DMS 273 (cell line): ENCODE results near the gene PKDREJ.

ENCODE experiments used
- DNase-seq: peaks from one replicate; lab custom pipeline; 2025; ENCODE audit not compliant: unreplicated experiment; lab: John Stamatoyannopoulos, UW

Gene PKDREJ

DNA sequence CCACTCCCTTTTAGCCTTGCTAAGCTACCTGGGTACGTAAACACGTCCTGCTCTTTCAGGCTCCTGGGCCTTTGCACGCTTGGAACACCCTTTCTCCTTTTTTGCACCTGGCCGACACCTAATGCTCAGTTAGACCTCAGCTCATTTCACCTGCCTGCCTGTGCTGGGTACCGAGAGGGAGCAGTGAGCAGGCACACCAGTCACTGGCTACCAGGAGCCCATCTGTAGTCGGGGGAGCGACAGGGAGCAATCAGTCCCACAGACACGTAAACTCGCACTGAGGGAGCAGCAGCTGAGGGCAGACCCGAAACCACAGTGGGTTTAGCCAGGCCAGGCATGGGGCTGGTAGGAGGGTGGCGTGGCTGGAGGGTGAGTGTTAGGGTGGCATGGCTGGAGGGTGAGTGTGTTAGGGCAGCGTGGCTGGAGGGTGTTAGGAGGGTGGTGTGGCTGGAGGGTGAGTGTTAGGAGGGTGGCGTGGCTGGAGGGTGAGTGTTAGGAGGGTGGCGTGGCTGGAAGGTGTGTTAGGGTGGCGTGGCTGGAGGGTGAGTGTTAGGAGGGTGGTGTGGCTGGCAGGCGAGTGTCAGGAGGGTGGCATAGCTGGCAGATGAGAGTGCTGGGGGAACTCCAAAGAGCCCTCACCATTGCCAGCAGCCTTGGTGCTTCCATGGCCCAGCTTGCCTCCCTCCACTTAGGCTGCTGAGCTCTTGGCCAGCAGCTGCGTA lies 27.1 kb upstream of the PKDREJ start:
- DNase-seq, result no peak

- no peak for DNase-seq
Observed at GRCh38 chr22:46289244-46289891, 26.2 kb upstream of the PKDREJ start.

- no peak for DNase-seq
Observed at GRCh38 chr22:46288846-46289243, 25.7 kb upstream of the PKDREJ start.

DNA sequence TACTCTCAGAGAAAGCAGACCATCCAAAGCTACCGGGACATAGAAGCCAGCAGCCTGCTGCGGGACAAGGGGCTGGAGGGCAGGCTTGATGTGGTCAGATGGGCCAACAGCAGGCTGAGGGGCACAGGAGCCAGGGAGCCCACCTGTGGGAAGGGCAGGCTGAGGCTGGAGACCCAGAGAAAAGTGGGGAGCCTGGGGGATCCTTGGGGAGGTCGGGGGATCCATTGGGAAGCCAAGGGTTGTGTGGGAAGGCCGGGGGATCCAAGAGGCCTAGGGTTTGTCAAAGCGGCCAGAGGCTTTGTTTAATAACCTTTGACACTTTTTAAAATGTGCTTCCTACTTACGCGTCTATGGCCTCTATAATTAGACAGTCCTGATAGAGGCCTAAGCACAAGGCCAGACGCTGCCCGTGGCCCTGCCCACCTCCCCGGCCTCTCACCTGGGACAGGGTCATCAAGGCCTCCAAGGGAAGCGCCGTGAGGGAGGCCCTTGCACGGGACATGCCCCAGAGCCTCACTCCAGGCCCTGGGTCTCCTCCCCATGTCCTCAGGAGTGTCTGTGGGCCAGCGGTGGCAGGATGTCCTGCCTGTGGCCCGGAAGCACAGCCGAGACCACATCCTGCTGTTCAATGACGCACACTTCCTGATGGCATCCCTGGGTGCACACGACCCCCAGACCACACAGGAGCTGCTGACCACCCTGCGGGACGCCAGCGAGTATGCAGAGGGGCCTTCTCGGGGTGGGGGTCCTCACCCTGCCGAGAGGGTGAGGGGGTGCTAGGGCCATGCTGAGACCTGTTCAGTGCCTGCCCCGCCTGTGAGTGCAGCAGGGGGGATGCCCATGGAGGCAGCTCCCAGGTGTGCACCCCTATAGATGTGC lies 25.0 kb upstream of the PKDREJ start:
- DNase-seq, result no peak

- no peak for DNase-seq
Observed at GRCh38 chr22:46286941-46287872, 24.1 kb upstream of the PKDREJ start.

- DNase-seq, result no peak
Observed at GRCh38 chr22:46286006-46286405, 22.9 kb upstream of the PKDREJ start.

DNA sequence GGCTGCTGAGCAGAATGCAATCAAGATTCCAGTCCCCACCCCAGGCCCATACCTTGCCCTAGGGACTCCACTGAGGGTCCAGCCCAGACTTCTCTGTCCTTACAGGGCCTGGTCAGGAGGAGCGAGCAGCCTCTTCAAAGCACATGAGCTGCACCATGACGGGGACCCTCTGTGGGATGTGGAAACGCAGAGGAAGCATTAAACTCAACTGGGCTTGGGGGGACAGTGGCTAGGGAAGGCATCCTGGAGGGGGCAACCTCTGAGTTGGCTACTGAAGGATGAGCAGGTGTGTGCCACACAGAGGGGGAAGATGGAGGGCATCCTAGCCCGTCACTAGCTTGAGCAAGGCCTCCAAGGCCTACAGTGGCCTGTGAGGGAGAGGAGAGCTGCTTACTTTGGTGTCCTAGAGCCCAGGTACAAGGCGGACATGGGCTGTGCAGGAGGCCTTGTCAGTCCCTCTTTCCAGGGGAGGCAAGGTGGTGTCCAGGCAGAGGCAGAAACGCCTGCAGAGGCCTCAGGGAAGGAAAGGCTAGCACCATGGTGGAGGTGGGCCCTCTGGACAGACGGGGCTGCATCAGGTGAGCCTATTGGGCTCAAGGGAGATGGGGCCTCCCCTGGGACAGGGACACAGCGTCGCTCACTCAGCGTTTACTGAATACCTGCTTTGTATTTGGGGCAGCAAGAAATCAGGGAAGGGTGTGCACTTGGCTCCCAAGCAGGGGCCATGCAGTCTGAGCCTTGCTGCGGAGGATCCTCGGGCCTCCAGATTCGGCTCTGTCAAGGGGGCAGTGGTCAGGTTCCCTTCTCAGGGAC lies 18.9 kb upstream of the PKDREJ start:
- no peak for DNase-seq

GRCh38 chr22:46280999-46281623 lies 18.0 kb upstream of the PKDREJ start:
- DNase-seq, result no peak

GRCh38 chr22:46280063-46280817 lies 17.1 kb upstream of the PKDREJ start:
- DNase-seq, result no peak

DNA sequence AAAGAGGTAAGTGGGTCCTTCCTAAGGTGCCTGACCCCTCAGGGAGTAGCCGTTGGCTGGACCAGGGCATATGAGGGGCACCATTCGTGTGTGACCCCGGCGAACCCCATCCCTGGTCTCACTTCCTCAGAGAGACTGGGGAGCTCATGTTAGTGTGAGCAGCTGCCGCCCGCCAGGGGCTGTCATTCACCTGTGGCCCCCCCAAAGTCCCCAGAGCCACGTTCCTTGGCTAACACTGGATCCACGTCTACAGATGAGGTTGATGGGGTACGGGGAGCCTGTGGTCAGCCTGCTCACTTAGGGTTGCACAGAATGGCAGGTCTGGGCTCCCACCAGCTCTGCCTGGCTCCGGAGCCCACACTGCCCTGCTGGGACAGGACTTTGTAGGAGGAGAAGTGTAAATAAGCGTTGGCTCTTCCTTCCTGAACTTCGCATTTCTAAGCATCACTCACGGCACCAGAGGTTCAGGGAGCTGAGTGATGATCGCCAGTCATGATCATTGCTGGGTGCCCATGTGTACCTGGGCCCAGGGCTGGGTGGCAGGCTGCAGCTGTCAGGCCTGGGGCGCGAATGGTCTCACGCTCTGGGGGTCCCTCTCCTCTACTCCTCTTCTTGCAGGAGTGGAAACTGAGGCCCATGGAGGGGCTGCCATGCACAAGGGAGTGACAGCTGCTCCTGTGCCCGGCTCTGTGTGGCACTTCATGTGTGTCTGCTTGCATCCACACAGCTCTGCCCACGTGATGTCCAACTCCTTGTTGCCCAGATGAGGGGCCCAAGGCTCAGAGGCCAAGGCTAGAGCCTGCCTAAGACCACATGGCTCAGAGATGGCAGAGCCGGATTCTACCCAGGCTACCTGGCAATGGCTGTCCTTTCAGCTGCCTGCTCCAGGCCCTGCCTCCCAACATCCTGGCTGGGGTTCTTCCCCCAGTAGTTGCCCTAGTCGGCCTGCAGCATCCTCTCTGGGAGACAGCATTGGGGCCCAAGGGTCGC lies 15.8 kb upstream of the PKDREJ start:
- DNase-seq, result no peak

GRCh38 chr22:46276563-46276962 lies 13.4 kb upstream of the PKDREJ start:
- no peak for DNase-seq

DNA sequence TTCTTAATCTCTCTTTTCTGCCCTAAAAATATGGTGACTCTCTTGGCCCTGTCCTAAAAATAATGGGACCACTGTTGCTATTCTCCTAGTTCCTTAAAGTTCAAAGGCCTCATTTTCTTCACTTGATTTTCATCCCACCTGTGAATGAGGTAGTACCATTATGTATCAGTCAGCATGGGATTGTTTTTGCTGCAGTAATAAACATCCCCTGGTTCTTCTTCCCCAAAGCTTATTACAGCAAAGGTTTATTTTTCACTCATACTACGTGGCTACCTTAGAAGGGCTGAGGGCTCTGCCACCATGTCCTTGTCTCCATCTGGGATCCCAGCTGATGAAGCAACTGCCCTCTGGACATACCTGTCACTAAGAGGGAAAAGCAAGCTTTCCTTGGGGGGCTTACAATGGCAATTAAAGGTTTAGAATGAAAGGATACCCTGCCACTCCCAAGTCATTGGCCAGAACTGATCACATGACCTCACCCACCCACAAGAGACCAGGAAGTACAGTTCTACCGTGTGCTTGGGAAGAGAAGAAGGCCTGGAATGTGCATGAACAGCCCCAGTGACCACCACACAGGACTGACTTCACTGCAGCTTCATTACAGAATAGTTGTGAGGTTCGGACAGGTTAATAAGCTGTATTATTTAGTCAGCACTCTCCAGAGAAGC lies 12.4 kb upstream of the PKDREJ start:
- no peak for DNase-seq

DNA sequence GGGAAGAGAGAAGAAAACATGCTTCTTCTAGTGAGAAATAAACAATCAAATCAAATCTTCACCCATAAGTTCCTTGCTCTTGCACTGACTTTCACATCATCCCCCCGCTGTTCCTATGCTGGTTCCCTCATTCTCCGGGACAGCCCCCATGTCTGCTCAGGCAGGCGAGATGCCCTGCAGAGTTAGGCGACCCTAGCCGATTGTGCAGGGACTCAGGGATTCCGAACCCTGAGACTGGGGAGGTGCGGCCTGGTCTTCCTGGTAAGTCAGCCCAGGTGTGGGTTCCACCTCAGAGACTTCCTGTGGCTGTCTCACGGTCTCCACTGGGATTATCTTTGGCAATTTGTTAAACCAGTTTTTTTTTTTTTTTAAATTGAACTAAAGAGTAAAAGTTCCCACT lies 11.2 kb upstream of the PKDREJ start:
- no peak for DNase-seq

DNA sequence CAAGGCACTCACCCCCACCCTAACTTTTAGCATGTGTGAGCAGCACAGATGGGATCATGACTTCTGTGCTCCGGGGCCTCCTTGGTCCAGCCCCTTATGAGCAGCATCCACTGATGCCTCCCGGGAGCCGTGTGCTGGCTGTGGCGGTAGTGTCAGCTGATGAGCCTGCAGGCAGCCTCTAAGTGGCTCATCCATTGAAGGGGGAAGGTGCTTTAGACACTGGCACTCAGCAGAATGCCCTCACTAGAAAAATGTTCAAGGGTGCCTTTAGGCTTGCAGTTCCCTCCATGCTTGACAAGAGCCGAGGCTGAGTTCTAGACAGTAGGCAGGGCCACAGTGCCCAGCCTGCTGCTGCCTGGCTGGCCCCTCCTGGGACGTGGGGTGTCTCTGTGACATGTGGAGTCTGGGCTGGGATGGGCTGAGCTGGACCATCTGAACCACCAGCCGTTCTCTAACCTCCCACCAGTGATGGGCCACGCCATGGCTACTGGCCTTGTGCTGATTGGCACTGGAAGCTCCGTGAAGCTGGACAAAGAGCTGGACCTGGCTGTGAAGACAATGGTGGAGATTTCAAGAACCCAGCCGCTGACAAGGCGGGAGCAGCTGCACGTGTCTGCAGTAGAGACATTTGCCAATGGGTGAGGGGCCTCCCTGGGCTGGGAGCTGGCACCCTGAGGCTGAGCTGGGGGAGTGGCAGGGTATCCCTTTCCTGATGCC lies 10.4 kb upstream of the PKDREJ start:
- DNase-seq, result no peak

- no peak for DNase-seq
Observed at GRCh38 chr22:46272762-46273431, 9.8 kb upstream of the PKDREJ start.

DNA sequence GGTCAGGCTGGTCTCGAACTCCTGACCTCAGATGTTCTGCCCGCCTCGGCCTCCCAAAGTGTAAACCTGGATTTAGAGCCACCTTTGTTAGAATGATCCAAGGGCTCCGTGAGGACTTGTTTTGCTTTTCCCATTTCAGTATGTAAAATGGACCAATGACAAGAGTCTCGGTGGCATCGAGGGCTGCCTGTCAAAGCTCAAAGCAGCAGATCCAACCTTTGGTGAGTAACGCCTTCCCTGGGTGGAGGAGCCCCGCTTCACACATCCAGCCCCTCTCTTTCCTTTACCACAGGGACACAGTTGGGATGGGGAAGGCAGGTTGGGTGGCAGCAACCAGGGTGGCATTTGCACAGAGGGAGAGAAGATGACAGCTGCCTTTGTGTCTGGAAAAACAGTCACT lies 9.1 kb upstream of the PKDREJ start:
- no peak for DNase-seq
